ENCODE data around the gene TFEB.
"Not testable (repeated sequence)": the region's sequence is repeated elsewhere in the genome, so short reads cannot be mapped to it uniquely, and the experiment has no call there.

TFEB gene
- total RNA-seq: 14.7 to 20.3 reads per million in 2 donors

DNA sequence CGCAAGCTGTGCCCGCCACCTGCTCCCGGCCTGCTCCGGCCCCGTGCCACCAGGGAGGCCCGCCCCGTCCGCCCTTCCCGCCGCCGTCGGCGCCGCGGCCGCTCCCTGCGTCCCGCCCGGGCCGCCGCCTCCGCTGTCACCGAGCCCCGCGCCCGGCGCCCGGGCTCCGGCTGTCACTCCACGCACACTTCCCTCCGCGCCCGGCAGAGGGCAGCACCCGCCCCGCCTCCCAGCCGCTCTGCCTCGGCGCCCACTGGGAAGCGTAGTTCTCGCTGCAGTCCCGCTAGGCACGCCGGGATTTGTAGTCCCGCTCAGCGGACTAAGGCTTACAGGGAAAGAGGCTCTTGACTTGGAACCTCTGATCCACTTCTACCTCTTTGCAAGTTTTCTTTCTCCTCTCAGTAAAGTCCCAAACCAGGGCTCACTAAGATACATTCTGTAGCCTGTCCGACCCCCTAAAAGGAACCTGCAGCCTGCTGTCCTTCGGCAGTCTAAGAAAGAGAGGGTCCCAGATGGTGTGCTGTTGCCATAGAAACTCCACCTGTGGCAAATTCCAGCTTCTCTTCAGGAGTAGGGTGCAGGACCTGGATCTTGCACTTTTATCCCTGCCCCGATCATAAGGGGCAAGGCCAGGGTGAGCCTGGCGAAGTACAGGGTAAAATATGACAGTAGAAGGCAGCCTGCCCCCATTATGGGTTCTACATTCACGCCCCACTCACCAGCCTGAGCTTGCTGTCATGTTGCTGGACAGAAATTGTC is at the start of gene TFEB:
TSS of gene TFEB (minus strand) at position 182 of the 759 bp plus-strand sequence. CDS start 44,395 bp downstream, outside the sequence.
- peak; percentile 94 for DNase-seq

DNA sequence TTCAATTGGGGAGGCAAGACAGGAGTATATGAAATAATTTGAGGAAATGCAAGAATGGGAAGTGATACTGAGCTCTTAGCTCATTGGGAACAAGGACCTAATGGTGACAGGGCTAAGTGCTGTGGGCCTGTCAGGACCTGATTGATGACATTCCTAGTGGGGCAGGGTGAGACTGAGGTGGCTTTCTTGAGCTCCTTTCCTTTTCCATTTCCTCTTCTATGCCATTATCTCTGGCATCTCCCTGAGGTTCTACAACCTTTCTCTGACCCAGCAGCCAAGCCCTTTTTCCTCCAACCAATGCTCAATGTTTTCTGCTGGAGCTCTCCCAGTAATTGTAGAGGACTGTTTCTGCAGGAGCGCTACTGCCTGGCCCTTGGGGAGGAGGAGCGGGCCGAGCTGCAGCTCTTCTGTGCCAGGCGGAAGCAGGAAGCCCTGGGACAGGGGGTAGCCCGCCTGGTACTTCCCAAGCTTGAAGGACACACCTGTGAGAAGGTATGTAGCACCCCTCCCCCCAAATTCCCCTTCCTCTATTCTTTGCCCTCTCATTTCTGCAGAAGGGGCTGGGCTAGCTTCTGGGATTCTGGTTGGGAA is 49.3 kb upstream of the TFEB start:
- no peak for DNase-seq

DNA sequence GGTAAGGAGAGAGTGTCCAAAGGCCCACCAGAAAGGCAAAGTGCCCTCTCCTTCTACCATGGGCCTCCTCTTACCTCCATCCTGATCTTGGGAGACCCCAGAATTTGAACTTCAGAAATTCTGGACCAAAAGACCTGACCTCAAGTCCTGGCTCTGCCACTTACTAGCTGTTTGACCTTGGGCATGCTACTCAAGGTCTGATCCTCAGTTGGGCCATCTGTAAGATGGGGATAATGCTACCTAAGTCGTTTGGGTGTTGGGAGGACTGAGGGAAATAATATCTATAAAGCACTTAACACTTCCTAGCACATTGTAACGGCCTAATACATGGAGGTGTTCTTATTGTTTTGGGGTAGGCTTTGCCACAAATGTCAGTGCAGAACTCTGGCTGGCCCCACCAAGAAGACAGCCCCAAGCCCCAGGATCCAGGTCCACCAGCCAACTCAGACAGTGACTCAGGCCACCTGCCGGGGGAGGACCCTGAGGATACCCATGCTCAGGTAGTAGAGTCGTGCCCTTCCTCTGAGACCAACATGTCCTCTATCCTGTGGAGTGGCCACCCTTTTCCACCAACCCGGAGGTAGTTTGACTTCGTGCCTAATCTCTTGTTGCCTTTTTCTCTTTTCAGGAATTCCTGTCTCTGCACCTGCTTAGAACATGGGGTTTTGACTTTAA is 47.8 kb upstream of the TFEB start:
- DNase-seq: no peak

DNA sequence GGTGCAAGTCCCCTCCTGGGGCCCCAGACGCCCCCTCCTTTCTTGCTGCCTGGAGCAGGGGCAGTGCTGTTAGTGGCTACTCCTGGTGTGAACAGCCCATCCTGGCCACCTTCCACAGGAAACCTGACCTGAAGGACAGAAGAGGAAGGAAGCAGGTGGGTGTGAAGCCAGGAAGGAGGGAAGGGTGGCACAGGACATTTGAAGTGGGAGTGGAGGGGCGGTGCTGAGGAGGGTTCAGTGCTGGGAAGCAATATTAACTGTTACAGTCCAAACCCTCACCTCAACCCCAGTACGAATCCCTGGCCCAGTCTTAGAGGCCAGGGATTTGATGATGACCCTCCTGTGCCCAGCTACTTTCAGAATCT is 45.9 kb upstream of the TFEB start:
- no peak for DNase-seq

DNA sequence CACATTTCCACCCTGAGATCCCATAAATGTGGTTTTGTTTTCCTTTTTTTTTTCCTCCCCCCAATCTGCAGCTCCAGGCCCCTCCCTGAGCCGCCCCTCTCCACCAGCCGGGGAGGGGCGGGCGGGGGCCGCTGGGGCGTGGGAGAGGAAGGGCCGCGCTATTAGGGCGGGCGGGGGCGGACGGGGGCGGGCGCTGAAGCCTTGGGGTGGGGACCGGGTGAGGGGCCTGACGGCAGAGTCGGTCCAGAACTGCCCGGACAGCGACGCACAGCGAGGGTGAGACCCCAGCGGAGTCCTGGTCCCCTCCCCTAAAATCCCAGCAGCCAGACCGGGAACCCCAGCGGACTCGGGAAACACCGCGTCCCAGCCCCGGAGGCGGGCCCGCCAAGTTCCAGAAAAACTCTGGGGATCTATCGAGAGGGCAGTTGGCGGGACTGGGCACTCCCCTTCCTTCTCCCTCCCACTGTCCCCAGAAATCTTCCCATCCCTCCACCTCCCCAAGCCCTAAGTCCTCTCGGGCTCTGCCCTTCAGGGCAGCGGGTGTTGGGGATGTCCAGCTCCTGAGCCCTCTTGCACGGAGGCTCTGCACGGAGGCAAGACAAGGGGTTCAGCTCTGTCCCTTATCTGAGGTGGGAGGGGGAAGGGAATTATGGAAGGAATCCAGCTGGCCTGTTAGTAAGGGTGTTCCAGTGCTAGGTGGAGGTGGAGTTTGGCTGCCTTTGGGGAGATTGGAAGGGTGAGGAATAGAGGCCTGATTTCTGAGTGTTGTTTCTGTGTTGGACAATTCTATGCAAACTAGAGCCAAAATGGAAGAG is 45.4 kb upstream of the TFEB start, which contains the start of gene PRICKLE4:
TSS of gene PRICKLE4 (plus strand) at position 232 of the 815 bp plus-strand sequence. CDS start 2,692 bp downstream, outside the sequence.
- DNase-seq: peak; percentile 17

DNA sequence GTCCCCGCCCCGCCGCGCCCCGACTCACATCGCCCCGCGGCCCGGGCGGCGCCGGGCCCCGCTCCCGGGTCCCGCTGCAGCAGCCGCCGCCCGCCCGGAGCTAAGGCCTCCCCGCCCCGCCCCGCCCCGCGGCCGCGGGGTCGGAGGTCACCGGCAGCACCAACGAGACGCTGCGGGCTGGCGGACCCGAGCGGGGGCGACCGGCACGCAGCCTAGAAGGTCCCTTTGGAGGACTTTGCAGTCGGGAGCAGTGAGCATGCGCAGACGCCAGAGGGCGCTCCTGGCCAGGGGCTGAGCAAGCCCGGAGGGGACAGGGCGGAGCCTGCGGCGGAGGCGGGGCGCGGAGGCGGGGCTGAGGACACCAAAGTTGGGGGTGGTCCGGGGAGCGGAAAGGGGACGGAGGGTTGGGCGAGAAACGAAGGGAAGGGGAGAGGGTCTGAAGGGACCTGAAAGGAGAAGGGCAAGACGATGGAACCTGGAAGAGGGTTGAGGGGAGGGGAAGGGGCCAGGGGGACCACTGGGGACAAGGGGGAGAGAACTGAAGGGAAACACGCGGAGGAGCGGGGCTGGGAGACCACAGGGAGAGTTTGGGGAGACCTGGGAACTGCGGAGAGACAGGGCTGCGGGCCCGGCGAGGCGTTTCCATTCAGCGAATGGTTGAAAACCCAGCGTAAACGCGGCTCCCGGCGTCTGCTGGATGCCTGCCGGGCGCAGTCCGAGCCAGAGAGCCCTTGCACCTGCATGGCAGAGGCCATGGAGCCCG is 44.6 kb upstream of the TFEB start, which contains the start of gene FRS3:
TSS of gene FRS3 (minus strand) at position 113 of the 763 bp plus-strand sequence. CDS start 2,913 bp downstream, outside the sequence.
- DNase-seq: peak; percentile 100

DNA sequence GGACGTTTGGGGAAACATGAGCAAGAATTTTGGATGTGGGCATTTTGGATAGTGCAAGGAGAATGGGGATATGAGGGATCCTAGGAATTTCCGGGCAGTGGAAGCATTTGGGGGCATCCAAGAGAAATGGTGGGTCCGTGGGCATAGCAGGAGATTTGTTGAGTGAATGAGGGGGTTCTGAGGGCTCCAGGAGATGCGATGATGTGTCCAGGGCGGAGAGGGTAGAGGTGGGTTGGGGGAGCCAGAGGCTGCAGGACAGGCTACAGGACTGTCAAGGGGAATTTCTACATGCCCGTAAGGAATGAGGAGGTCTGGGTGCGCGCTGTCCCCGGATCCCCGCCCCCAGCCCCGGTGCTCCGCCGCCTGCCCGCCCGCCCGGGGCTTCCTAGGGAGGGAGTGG is 43.9 kb upstream of the TFEB start:
- no peak for DNase-seq

DNA sequence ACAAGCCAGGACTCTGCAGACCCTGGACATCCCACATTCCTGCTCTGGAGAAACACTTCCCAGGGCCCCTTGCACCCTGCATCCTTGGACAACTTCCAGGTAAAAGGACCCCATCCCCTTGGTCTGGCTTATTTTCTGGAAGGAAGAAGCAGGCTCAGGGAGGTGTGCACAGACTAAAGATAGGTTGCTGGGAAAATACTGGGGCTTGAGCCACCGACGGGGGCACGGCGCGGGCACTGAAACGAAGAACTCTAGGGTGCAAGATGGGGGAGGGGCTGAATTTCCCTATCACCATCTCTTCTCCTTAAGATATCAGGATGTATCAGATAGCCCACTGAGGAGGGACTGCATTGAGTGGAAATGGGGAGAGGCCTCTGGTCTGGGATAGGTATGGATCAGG is 43.5 kb upstream of the TFEB start:
- no peak for DNase-seq

DNA sequence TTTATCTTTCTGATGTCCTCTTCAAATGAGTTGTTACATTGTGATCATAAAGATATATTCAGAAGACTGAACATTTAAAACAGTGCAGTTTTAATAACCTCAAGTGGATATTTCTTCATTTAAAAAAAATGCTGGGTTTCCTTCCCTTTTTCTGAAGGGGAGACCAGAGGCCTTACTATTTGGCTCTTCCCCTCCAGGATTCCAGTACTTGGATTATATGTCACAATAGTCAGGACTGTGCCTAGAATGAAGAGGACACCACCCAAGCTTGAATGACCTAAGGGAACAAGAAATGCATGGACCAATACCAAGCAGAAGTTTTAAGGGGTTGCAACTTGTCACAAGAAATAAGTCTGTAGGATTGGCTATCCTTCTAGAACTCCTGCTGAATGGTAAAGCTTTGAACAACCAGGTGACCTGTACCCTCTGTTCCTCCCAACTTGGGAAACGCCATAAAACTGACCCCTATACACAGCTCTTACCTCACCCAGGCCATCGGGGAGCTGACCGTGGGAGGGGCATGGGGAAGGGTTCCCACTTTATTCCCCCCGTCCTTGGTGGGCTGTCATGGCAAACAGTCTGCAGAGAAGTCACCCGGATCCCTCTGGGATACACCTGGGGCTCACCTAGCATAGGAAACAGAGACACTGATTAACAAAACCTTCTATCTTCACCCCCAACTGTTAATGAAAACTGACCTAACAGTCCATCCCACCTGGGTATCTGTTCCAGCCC is 42.3 kb upstream of the TFEB start:
- DNase-seq: no peak

DNA sequence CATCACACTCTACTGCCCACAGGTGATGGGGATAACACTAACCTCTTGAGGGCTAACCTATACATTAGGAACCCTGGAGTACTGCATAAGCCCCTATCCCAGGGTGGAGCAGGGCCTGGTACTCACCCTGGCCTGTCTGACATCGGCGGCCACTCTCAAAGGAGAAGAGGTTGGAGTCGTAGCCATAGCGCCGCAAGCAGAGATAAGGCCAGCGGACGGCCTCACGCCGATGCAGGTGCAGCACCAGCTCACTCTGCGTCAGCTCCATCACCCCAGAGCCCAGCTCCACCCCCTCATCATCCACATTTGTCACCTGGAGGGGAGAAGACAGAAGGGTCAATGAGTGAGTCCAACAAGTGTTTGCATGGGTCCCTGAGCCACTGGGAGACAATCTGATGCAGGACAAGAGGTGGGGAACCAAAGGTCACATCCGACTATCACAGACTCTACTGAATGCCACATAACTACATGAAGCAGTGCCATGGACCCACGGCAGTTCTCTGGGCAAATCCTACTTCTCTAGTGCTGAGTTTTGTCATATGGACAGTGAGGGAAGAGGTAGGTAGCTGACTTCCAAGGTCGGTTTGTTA is 40.0 kb upstream of the TFEB start:
- DNase-seq: no peak

DNA sequence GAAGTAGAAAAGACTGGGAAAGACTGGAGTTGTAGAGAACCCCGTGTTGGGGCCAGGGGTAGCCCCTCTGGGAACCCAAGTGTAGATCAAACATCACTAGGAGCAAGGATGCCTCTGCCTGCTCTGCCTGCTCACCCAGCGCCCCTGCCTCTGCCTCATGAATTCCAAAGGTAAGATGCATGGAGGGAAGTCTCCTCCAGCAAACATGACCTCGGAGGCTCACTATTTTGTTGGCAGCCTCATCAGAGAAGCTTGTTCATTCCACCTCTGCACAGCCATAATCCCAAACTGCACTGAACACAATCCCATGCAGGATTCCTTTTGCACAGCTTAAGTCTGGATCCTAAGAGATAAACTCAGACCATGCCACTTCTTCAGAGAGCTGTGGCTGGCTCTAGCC is 39.4 kb upstream of the TFEB start:
- no peak for DNase-seq

DNA sequence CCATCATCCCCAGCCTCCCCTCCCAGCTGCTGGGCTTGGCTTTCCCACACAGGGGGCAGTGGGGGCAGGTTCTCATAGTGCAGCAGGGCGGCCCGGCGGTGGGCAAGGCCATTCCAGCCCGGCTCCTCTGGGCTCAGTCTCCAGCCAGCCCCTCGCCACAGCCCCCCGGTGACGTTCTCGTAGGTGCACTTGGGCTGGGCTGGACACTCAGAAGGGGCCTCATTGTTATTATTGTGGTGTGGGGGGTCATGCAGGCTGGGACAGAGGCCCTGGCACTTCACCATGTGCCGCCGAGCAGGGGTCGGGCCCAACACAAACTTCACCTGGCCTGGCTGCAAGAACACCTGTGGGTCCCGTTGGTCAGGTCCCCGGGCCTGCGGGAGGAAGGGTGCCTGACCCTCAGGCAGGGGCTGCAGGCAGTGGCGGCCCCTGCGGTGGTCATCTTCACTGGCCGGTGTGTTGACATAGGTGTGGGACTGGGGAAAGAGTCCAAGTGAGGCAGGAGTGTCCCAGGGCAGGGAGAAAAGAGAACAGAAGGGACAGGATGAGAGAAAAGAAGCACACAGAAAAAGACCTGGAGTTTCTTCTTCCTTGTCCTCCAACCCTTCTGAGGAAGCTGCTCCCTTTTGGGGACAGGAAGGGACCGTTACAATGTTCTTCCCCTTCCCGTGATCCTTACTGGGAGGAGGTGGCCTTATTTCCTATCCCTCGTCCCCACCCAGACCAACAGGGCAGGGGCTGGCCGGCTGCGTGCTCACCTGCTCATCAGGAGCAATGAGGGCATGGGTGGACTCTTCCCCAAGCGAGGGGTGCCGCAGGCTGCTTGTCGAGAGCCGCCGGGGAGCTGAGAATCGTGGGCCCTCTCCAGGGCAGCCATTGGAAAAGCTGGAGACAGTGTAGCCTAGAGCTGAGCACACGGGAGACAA is 35.9 kb upstream of the TFEB start:
- no peak for DNase-seq

DNA sequence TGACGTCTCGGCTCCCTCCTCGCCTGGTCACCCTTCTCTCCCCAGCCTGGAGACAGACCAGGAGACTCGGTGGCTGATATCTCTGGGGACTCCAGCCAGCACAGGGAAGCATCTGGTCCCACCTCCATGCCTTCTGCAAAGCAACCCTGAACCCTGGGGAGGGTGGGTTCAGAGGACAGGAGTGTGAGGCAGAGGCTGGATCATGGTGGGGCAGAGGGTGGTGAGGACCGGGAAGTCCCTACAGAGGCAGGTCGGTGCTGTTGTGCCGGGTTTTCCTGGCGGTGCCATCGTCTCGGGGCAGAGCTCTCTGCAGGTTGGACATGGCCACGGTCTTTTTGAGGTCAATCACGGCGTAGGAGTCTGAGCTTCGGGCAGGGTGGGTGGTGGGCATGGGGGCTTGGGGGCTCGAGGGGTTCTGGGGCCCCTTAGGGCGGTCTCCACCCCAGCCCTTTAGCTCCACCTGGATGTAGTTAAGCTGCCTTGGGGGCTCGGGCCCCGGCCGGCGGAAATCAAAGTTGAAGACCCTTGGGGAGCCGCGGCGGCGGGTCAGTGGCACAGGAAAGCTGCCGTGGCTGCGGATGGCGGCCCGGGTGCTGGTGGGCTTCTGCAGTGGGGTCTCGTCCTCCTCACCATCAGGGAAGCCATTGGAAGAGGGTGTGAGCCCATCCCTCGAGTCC is 35.1 kb upstream of the TFEB start:
- DNase-seq: no peak

DNA sequence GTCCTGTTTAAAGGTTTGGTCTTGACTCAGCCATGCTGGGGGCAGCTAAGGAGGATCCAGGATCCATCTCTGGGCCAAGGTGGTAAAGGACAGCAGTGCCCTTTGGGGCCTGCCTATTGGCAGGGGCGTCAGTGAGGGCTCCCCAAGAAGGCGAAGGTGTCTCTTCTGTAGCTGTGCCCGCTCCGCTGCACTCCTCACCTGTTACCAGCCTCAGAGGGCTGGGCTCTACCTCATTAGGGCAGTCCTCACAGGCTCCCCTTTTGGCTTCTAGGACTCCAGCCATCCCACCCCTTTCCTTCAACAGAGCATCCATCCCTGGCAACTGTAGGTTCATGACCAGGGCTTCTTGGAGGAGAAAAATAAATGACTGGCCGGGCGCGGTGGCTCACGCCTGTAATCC is 34.0 kb upstream of the TFEB start:
- no peak for DNase-seq

DNA sequence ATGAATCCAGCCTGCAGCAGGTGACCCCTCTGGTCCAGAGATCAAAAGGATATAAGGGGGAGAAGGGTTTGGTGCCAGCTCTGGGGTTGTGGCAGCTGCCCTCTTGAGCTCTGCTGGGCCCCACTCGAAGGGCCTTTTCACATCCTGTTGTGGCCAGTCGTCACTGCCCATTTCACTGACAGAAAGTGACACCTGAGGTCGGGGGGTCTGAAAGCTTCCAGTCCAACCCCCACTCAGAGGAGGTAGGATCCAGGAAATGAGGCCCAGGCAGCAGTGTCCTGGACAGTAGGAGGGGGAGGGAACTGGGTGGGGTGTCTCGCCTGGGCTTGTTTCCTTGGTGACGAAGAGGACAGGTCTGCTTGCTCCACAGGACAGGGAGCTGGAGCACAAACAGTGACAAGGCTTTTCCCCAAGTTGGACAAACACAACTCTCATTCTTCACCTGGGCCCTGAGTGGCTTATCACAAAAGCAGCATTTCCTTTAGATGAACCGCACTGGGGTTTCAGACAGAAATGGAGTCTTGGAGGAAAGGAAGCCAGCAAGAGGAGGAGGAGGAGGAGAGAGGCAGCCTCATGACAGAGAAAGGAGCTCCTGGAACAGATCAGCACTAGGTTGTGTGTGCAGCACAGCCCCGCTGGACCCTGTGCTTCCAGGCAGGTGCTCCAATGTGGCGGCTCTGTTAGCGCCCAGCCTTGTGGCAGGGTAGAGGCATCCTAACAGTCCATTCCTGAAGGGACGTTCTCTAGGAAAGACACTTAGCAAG is 33.3 kb upstream of the TFEB start:
- no peak for DNase-seq

DNA sequence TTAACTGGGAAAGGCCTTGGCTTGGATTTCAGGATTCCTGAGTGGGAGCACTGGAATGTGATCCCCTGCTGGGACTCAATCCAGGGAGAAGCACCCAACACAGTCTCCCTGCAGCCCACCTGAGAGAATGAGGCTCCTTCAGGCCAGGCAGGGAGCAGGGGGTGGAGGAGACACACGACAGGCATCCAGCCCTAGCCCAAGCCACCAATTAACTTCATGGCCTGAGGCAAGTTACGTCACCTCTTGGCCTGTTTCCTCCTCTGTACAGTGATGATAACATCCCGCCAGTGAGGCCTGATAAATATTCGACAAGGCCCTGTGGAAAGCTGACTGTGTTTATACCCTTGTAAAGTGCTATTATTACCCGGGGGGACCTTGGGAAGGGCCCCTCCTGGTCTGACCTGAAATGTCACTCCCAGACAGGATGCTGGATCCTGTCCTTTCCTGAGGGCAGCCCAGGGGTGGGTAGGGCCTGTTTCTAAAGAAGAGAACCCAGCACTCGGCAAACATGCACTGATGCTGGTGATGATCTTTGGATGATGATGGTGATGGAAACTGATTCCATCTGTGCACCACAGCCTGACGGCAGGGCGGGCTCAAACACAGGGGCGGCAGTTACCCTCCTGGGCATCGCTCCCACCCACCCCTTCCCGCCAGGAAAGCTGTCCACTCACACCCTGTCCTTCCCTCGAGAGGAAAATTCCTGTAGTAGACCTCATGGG is 31.9 kb upstream of the TFEB start:
- DNase-seq: no peak

DNA sequence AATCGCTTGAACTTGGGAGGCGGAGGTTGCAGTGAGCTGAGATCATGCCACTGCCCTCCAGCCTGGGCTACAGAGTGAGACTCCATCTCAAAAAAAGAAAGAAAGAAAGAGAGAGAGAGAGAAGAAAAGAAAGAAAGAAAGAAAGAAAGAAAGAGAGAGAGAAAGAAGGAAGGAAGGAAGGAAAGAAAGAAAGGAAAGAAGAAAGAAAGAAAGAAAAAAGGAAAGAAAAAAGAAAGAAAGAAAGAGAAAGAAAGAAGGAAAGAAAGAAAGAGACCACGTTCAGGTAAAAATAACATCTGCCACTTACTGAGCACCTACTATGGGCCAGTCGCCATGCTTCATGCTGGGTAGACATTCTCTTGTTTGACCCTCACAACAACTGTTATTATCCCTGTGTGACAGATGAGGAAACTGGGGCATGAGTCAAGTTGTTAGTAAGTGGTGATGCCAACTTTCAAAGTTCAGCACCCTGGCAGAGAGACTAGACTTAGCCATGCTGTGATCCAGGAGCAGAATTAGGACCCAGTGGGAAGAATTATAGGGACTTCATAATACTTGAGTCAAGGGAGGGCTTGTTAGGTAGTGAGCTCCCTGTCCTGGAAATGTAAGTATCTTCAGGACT is 30.7 kb upstream of the TFEB start:
- DNase-seq: not testable (repeated sequence)

Measured in T-helper 9 cell (primary cell).